ENCODE measurements around the gene DCUN1D1. TPM values are rescaled to one million over a fixed set of nuclear protein-coding genes. Genes with fewer than 3 reads are reported as not detected.

The DCUN1D1 gene
- total RNA-seq, 1 donor from 2014 or later: 59.0 TPM

DNA sequence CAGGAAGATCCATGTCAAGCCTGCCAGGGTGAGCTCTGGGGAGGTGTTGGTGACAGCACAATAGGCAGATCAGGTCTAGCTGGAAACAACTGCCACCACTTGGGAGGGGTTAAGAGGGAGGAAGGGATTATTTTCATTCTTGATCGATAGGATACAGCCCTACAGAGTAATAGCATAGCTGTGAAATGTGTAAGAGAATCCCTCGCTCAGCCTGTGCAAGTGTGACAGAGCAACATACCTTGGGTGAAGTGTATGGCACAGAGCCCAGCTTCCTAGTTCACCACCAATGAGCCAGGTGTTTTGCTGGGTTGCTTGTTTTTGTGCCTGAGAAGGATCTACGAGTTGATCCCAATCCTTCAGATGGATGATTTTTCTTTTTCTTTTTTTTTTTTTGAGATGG lies 9.2 kb upstream of the DCUN1D1 start:
- intact Hi-C loops (cut with micrococcal nuclease): no loop called here
- DNase-seq: no peak
- Mint-ChIP-seq H3K4me1 (no peaks in the 10 kb centered on the region), H3K36me3 (ENCODE audit: low read depth) (no peaks in the 10 kb centered on the region), H3K4me3 (no peak overlapping the region), H3K27me3 (peaks cover 2% of the 10 kb centered on the region), H3K9me3 (no peaks in the 10 kb centered on the region), H3K27ac (no peak overlapping the region)

DNA sequence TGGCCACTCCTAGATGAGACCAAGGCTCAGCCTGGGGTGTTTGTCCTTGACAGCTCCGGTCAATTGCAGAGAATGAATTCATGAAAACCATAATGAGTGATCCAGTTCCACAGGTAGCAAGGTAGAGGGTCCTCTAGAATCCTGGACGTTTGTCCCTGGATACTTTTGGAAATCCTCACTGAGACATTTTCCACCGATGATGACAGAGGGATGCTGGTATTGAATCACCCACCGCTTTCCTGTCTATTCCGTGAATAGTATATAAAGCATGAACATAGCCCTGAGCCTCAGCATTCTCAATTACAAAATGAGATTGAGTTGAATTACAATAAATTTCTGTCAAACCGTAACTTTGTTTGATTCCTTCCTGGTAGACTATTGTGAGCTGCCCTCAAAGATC lies 5.7 kb upstream of the DCUN1D1 start:
- Mint-ChIP-seq H3K9me3 (no peaks in the 10 kb centered on the region), H3K27ac (no peak overlapping the region), H3K4me3 (no peak overlapping the region), H3K27me3 (no peaks in the 10 kb centered on the region), H3K36me3 (ENCODE audit: low read depth) (no peaks in the 10 kb centered on the region), H3K4me1 (peaks cover 3% of the 10 kb centered on the region)
- DNase-seq: no peak
- intact Hi-C loops (cut with micrococcal nuclease): no loop called here

GRCh38 chr3:182983876-182984275 lies 3.5 kb upstream of the DCUN1D1 start:
- peaks cover 2% of the 10 kb centered on the region for H3K36me3 Mint-ChIP-seq (ENCODE audit: low read depth)
- intact Hi-C loops (cut with micrococcal nuclease): no loop called here
- H3K4me1 Mint-ChIP-seq: peaks cover 11% of the 10 kb centered on the region
- no peak overlapping the region for H3K4me3 Mint-ChIP-seq
- H3K9me3 Mint-ChIP-seq: no peaks in the 10 kb centered on the region
- H3K27ac Mint-ChIP-seq: no peak overlapping the region
- no peaks in the 10 kb centered on the region for H3K27me3 Mint-ChIP-seq
- DNase-seq: no peak

DNA sequence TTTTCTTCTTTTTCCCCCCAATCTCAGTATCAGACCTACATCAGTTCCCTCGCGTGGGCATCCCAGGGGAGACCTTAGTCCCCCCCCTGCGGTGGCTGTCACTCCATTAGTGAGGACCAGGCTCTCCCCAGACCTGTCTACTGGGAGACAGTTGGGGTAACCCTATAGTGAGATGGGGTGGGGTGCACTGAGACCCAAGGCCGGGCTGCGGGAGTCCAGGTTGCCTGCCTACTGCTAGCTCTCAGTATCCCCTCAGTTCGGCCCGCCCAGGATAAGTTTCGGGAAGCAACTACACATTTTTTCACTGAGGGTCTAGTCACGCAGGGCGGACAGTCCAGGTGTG lies 671 bp upstream of the DCUN1D1 start:
- Mint-ChIP-seq H3K9me3 (no peaks in the 10 kb centered on the region), H3K27ac (peak overlapping the region; percentile 85), H3K4me3 (peak overlapping the region; percentile 78), H3K27me3 (no peaks in the 10 kb centered on the region), H3K36me3 (ENCODE audit: low read depth) (peaks cover 2% of the 10 kb centered on the region), H3K4me1 (peaks cover 23% of the 10 kb centered on the region)
- DNase-seq: no peak
- intact Hi-C loops (cut with micrococcal nuclease): no loop called here

DNA sequence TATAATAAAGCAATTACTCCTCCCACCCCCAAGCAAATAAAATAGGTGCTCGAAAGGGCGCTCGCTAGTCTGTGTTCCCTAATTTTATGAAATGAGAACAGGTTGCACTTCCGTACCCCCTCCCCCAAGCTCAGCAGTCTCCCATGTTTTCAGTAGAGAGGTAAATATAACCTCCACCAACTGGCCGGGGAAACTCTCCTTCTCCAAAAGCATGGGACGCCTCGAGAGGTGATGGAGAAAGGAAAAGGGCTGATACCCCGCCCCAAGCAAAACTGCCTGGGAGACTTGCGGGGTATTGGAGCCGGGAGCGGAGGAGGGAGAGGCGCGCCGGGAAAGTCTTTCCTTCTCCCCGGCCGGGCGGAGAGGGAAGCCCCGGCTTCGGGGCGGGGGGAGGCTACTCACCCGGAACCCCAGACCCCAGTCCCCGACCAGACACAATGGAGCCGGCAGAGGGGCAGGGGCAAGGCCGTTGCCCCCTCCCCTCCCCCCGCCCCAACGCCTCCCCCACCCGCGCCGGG lies 605 bp downstream of the DCUN1D1 start:
- Mint-ChIP-seq H3K4me1 (peaks cover 27% of the 10 kb centered on the region), H3K27ac (peak overlapping the region; percentile 88), H3K4me3 (peak overlapping the region; percentile 97), H3K36me3 (ENCODE audit: low read depth) (peaks cover 2% of the 10 kb centered on the region), H3K9me3 (no peaks in the 10 kb centered on the region), H3K27me3 (no peaks in the 10 kb centered on the region)
- intact Hi-C loops (cut with micrococcal nuclease): loop anchor here (1.0 to 5.0 kb wide), 3 partner anchors 12 to 182 kb away; partner anchors contain the start of gene MCCC1
- DNase-seq: peak; percentile 77

GRCh38 chr3:182979103-182979673 lies 1.1 kb downstream of the DCUN1D1 start:
- intact Hi-C loops (cut with micrococcal nuclease): loop anchor here (1.0 to 5.0 kb wide), 3 partner anchors 12 to 182 kb away; partner anchors contain the start of gene MCCC1
- peak overlapping the region; percentile 88 for H3K27ac Mint-ChIP-seq

GRCh38 chr3:182978387-182978786 lies 2.0 kb downstream of the DCUN1D1 start:
- DNase-seq: no peak
- no peak overlapping the region for H3K27ac Mint-ChIP-seq
- H3K9me3 Mint-ChIP-seq: no peaks in the 10 kb centered on the region
- intact Hi-C loops (cut with micrococcal nuclease): loop anchor here (2.0 to 5.0 kb wide), 2 partner anchors 120 to 181 kb away; partner anchors contain the start of gene MCCC1
- H3K4me3 Mint-ChIP-seq: peak overlapping the region; percentile 97
- peaks cover 27% of the 10 kb centered on the region for H3K4me1 Mint-ChIP-seq
- no peaks in the 10 kb centered on the region for H3K27me3 Mint-ChIP-seq
- peaks cover 2% of the 10 kb centered on the region for H3K36me3 Mint-ChIP-seq (ENCODE audit: low read depth)

More at GRCh38 chr3:182979103-182979673, 1.1 kb downstream of the DCUN1D1 start:
- H3K27me3 Mint-ChIP-seq: no peaks in the 10 kb centered on the region
- no peak for DNase-seq
- H3K9me3 Mint-ChIP-seq: no peaks in the 10 kb centered on the region
- H3K4me1 Mint-ChIP-seq: peaks cover 27% of the 10 kb centered on the region
- peak overlapping the region; percentile 97 for H3K4me3 Mint-ChIP-seq
- peaks cover 2% of the 10 kb centered on the region for H3K36me3 Mint-ChIP-seq (ENCODE audit: low read depth)

DNA sequence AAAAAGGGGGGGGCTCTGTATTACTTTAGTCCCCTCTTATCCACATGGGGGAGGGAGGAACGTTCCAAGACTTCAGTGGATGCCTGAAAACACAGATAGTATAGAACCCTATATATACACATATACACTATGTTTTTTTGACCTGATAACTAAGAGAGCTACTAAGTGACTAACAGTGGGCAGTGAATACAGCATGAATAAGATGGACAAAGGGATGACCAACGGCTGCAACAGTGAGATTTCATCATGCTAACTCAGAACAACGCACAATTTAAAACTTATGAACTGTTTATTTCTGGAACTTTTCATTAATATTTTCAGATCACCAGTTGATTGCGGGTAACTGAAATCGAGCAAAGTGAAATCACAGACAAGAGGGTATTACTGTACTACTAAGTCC lies 7.3 kb downstream of the DCUN1D1 start:
- Mint-ChIP-seq H3K27me3 (no peaks in the 10 kb centered on the region), H3K4me1 (peaks cover 27% of the 10 kb centered on the region), H3K4me3 (no peak overlapping the region), H3K27ac (no peak overlapping the region), H3K36me3 (ENCODE audit: low read depth) (peaks cover 4% of the 10 kb centered on the region), H3K9me3 (no peaks in the 10 kb centered on the region)
- DNase-seq: no peak
- intact Hi-C loops (cut with micrococcal nuclease): no loop called here

- H3K4me1 Mint-ChIP-seq: peaks cover 32% of the 10 kb centered on the region
Observed at GRCh38 chr3:182972387-182972786, 8.0 kb downstream of the DCUN1D1 start.

GRCh38 chr3:182971637-182972036 lies 8.7 kb downstream of the DCUN1D1 start:
- H3K4me3 Mint-ChIP-seq: no peak overlapping the region
- H3K27me3 Mint-ChIP-seq: no peaks in the 10 kb centered on the region
- H3K4me1 Mint-ChIP-seq: peaks cover 37% of the 10 kb centered on the region
- intact Hi-C loops (cut with micrococcal nuclease): no loop called here
- peaks cover 4% of the 10 kb centered on the region for H3K36me3 Mint-ChIP-seq (ENCODE audit: low read depth)
- DNase-seq: no peak
- no peaks in the 10 kb centered on the region for H3K9me3 Mint-ChIP-seq
- H3K27ac Mint-ChIP-seq: no peak overlapping the region

More at GRCh38 chr3:182972387-182972786, 8.0 kb downstream of the DCUN1D1 start:
- intact Hi-C loops (cut with micrococcal nuclease): no loop called here
- no peak for DNase-seq
- Mint-ChIP-seq H3K27me3 (no peaks in the 10 kb centered on the region), H3K9me3 (no peaks in the 10 kb centered on the region), H3K4me3 (no peak overlapping the region), H3K27ac (no peak overlapping the region), H3K36me3 (ENCODE audit: low read depth) (peaks cover 4% of the 10 kb centered on the region)

- Mint-ChIP-seq H3K27me3 (no peaks in the 10 kb centered on the region), H3K4me3 (no peak overlapping the region), H3K27ac (no peak overlapping the region), H3K9me3 (no peaks in the 10 kb centered on the region), H3K4me1 (peaks cover 37% of the 10 kb centered on the region), H3K36me3 (ENCODE audit: low read depth) (peaks cover 7% of the 10 kb centered on the region)
- DNase-seq: no peak
- intact Hi-C loops (cut with micrococcal nuclease): no loop called here
Observed at GRCh38 chr3:182970811-182971418, 9.4 kb downstream of the DCUN1D1 start.

DNA sequence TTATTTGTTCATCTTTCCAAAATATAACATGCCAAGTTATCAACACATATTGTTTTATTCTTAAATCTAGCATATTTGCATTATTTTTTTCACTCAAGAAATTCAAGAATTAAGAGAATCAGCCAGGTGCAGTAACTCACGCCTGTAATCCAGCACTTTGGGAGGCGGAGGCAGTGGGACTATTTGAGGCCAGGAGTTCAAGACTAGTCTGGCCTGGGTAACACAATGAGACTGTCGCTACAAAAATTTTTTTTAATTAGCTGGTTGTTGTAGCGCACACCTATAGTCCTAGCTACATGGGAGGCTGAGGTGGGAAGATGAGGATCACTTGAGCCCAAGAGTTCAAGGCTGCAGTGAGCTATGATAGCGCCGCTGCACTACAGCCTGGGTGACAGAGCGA lies 10.5 kb downstream of the DCUN1D1 start:
- H3K27ac Mint-ChIP-seq: no peak overlapping the region
- no peaks in the 10 kb centered on the region for H3K27me3 Mint-ChIP-seq
- no peak overlapping the region for H3K4me3 Mint-ChIP-seq

GRCh38 chr3:182969277-182969676 lies 11.1 kb downstream of the DCUN1D1 start:
- DNase-seq: no peak
- peaks cover 41% of the 10 kb centered on the region for H3K4me1 Mint-ChIP-seq
- H3K27ac Mint-ChIP-seq: peak overlapping the region; percentile 14
- intact Hi-C loops (cut with micrococcal nuclease): loop anchor here (5.0 kb wide), 3 partner anchors 57 to 463 kb away; partner anchors contain the start of gene ATP11B
- no peaks in the 10 kb centered on the region for H3K27me3 Mint-ChIP-seq
- H3K36me3 Mint-ChIP-seq (ENCODE audit: low read depth): peaks cover 13% of the 10 kb centered on the region
- H3K4me3 Mint-ChIP-seq: peak overlapping the region; percentile 56
- no peaks in the 10 kb centered on the region for H3K9me3 Mint-ChIP-seq

More for the DNA sequence above, 10.5 kb downstream of the DCUN1D1 start:
- H3K36me3 Mint-ChIP-seq (ENCODE audit: low read depth): peaks cover 11% of the 10 kb centered on the region
- no peak for DNase-seq
- H3K4me1 Mint-ChIP-seq: peaks cover 39% of the 10 kb centered on the region
- no peaks in the 10 kb centered on the region for H3K9me3 Mint-ChIP-seq
- intact Hi-C loops (cut with micrococcal nuclease): loop anchor here (5.0 kb wide), 3 partner anchors 58 to 462 kb away; partner anchors contain the start of gene ATP11B
